ENCODE data around the gene R3HDM4. TPM values are rescaled to one million over a fixed set of nuclear protein-coding genes. Genes with fewer than 3 reads are reported as not detected.
A peak's percentile ranks its signal among the peaks of the same experiment; 100 is the strongest.

R3HDM4 gene
- total and polyA plus RNA-seq, 9 donors: 13.1 to 38.6 (median 34.0) TPM

DNA sequence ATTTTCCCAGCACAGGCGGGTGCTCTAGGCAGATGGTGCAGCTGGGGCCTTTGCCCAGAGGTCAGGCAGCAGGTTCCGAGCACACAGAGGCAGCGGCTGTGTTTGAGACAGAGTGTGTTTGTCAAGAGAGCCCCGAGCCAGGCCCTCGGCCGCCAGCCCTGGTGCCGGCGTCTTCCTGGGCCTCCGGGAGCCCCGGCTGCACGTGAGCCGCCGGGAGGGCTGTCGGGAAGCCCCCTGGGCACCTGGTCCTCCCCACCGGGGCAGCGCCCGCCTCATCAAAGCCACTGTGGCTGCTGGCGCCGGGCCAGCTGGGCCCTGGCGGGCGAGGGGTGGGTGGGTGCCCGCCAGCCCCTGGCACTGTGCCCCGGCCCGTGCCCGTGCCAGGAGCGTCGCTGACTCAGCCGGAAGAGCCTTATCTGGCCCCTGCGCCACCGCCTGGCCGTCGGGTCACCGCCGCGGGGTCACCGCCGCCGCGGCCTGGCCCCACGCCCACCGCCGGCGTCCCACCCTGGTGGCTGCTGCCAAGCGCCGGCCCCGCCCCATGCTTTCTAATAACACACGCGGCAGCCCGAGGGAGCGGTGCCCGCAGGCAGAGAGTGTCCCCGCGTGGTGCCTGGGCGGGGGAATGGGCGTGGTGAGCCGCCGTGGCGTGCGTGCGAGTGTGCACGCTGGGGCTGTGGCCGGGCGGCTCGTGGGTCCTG, 27.7 kb upstream of the R3HDM4 start:
- Histone ChIP-seq H3K4me3 (ENCODE audit: low read length) (no peak overlapping the region), H3K9me3 (replicated peaks; ENCODE audit: control insufficient read depth, low read depth, low read length) (no peaks in the 10 kb centered on the region), H3K27me3 (ENCODE audit: control insufficient read depth, insufficient read depth, low read length) (peaks cover 14% of the 10 kb centered on the region), H3K4me1 (ENCODE audit: control insufficient read depth, insufficient read depth, low read length) (peaks cover 20% of the 10 kb centered on the region), H3K36me3 (ENCODE audit: control insufficient read depth, insufficient read depth, low read length) (peaks cover 9% of the 10 kb centered on the region), H3K27ac (ENCODE audit: low read length) (peak overlapping the region; percentile 76)
- DNase-seq: peak; percentile 73
- 73% methylated on average over 64 of the region's 64 CpGs for WGBS (ENCODE audit: insufficient coverage)

DNA sequence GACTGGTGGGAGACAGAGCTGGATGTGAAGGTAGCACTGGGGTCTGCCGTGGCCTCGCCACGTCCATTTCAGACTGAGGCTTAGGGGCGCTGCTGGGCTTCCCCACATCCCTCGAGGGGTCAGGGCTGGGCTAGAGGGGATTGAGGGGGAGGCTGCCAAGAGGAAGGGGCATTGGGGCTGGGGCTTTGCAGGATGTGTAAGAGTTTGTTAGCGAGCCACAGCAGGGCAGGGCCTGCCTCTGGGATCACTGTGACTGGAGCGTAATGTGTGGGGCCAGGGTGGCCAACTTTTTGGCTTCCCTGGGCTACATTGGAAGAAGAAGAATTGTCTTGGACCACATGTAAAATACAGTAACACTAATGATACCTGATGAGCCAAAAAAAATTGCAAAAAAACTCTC, 26.9 kb upstream of the R3HDM4 start:
- peaks cover 9% of the 10 kb centered on the region for H3K36me3 ChIP-seq (ENCODE audit: control insufficient read depth, insufficient read depth, low read length)
- H3K27me3 ChIP-seq (ENCODE audit: control insufficient read depth, insufficient read depth, low read length): peaks cover 14% of the 10 kb centered on the region
- H3K4me1 ChIP-seq (ENCODE audit: control insufficient read depth, insufficient read depth, low read length): peaks cover 24% of the 10 kb centered on the region
- no peaks in the 10 kb centered on the region for H3K9me3 ChIP-seq (replicated peaks; ENCODE audit: control insufficient read depth, low read depth, low read length)
- H3K27ac ChIP-seq (ENCODE audit: low read length): peak overlapping the region; percentile 76
- no peak for DNase-seq
- WGBS (ENCODE audit: insufficient coverage): 97% methylated on average over 6 of the region's 7 CpGs
- H3K4me3 ChIP-seq (ENCODE audit: low read length): no peak overlapping the region

DNA sequence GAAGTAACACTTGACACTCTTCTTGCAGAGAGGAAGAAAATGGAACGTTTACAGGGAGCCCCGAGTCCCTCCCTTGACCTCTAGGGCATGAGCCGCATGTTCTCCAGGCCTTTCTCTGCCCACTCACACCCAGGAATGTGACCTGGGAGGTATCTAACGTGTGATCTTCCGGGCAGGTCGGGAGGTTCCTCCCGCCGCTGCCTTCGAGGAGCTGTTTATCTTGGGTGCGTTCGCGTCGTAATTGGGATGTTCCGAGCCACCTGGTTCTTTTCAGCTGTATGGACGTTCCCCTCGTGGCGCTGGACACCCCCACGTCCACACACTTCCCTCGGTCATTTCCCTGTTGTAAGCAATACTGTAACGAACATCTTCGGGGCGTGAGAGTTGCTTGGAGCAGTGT, 26.4 kb upstream of the R3HDM4 start:
- no peak overlapping the region for H3K27ac ChIP-seq (ENCODE audit: low read length)
- DNase-seq: no peak
- H3K4me1 ChIP-seq (ENCODE audit: control insufficient read depth, insufficient read depth, low read length): peaks cover 28% of the 10 kb centered on the region
- H3K36me3 ChIP-seq (ENCODE audit: control insufficient read depth, insufficient read depth, low read length): peaks cover 9% of the 10 kb centered on the region
- H3K27me3 ChIP-seq (ENCODE audit: control insufficient read depth, insufficient read depth, low read length): peaks cover 14% of the 10 kb centered on the region
- H3K9me3 ChIP-seq (replicated peaks; ENCODE audit: control insufficient read depth, low read depth, low read length): no peaks in the 10 kb centered on the region
- no peak overlapping the region for H3K4me3 ChIP-seq (ENCODE audit: low read length)
- WGBS (ENCODE audit: insufficient coverage): 90% methylated on average over 20 of the region's 22 CpGs

DNA sequence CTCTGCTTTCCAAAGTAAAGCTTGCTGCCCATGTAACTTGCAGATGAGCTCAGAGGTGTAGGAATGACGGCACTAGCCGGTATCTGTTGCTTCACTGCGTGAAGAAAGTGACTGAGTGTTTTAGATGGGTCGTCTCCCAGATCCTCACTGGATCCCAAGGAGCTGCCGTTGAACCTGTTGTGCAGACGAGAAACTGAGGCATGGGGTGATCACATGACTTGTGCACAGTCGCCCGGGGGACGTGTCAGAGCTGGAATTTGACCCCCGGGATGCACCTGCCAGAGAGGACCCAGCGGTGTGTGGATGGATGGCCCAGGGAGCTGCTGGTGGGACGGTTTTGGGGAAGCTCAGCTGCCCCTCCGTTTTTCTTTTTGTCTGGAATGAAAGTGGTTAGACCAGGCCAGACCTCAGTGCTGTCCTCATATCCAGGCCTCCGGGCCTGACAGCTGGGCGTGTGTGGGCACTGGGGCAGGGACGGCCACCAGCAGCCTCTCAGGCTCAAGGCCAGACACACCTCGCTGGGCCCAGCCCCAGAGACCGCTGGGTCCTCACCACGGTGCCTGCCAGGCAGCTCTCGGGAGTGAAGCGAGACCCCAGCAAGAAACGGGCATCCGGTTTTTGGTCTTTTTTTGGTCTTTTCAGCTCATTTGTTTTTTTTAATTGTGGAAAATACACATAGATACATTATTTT, 25.4 kb upstream of the R3HDM4 start:
- Histone ChIP-seq H3K9me3 (replicated peaks; ENCODE audit: control insufficient read depth, low read depth, low read length) (no peaks in the 10 kb centered on the region), H3K27me3 (ENCODE audit: control insufficient read depth, insufficient read depth, low read length) (peaks cover 18% of the 10 kb centered on the region), H3K4me1 (ENCODE audit: control insufficient read depth, insufficient read depth, low read length) (peaks cover 38% of the 10 kb centered on the region), H3K36me3 (ENCODE audit: control insufficient read depth, insufficient read depth, low read length) (peaks cover 9% of the 10 kb centered on the region), H3K4me3 (ENCODE audit: low read length) (no peak overlapping the region), H3K27ac (ENCODE audit: low read length) (no peak overlapping the region)
- DNase-seq: no peak
- 80% methylated on average over 17 of the region's 23 CpGs for WGBS (ENCODE audit: insufficient coverage)

DNA sequence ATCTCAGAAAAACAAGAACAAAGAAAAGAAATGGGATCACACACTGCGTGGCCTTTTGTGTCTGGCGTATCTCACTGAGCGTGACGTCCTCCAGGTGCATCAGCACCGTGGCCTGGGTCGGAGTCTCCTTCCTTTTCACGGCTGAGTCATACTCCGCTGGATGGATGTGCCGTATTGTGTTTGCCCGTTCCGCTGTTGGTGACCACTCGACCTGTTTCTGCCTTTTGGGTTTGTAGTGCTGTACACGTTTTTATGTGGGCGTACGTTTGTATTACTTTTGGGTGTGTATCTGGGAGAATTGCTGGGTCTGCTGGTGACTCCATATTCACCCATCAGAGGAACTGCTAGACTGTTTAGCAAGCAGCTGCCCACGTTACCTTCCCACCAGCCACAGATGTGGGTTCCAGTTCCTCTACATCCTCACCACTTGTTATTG, 24.3 kb upstream of the R3HDM4 start:
- Histone ChIP-seq H3K36me3 (ENCODE audit: control insufficient read depth, insufficient read depth, low read length) (peaks cover 10% of the 10 kb centered on the region), H3K27me3 (ENCODE audit: control insufficient read depth, insufficient read depth, low read length) (peaks cover 24% of the 10 kb centered on the region), H3K4me1 (ENCODE audit: control insufficient read depth, insufficient read depth, low read length) (peaks cover 49% of the 10 kb centered on the region), H3K4me3 (ENCODE audit: low read length) (no peak overlapping the region), H3K9me3 (replicated peaks; ENCODE audit: control insufficient read depth, low read depth, low read length) (no peaks in the 10 kb centered on the region), H3K27ac (ENCODE audit: low read length) (no peak overlapping the region)
- no peak for DNase-seq
- WGBS (ENCODE audit: insufficient coverage): 86% methylated on average over 10 of the region's 16 CpGs

DNA sequence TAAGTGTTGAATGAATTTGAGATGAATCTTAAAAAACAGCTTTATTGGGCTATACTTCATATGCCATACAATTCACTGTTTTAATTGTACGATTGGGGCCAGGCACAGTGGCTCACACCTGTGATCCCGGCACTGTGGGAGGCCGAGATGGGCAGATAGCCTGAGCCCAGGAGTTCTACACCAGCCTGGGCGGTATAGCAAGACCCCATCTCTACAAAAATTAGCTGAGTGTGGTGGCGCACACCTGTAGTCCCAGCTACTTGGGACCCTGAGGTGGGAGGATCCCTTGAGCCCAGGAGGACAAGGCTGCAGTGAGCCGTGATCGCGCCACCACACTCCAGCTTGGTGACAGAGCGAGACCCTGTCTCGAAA, 23.1 kb upstream of the R3HDM4 start:
- H3K36me3 ChIP-seq (ENCODE audit: control insufficient read depth, insufficient read depth, low read length): peaks cover 10% of the 10 kb centered on the region
- no peak overlapping the region for H3K4me3 ChIP-seq (ENCODE audit: low read length)
- peaks cover 48% of the 10 kb centered on the region for H3K4me1 ChIP-seq (ENCODE audit: control insufficient read depth, insufficient read depth, low read length)
- WGBS (ENCODE audit: insufficient coverage): 94% methylated on average over 5 of the region's 10 CpGs
- H3K27ac ChIP-seq (ENCODE audit: low read length): no peak overlapping the region
- H3K27me3 ChIP-seq (ENCODE audit: control insufficient read depth, insufficient read depth, low read length): peaks cover 28% of the 10 kb centered on the region
- no peak for DNase-seq
- H3K9me3 ChIP-seq (replicated peaks; ENCODE audit: control insufficient read depth, low read depth, low read length): no peaks in the 10 kb centered on the region

DNA sequence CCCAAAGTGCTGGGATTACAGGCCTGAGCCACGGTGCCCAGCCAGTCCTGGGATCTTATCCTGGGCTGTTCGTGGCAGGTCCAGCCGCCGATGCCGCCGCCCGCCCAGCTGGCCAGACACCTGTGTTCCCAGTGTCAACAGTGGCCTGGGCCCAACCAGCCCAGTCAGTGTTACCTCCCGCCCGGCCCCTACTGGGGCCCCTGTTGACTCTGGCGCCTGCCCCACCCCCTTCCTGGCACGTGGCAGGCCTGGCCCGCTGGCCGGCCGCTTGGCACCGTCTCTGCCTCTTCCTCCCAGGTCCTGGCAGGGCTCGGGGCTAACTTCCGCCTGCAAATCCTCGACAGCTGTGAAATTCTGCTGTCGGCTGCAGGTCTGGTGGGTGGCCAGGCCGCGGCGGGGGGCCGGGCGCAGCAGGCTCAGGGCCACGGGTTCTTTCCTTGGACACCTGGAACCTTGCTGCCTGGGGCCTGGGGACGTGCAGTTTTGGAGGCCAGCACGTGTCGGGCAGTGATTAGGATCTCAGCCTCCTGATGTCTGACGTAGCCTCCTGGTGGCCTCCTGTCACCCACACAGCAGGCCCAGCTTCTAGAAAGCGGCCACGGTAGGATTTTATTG, 22.0 kb upstream of the R3HDM4 start:
- peaks cover 40% of the 10 kb centered on the region for H3K4me1 ChIP-seq (ENCODE audit: control insufficient read depth, insufficient read depth, low read length)
- peaks cover 10% of the 10 kb centered on the region for H3K36me3 ChIP-seq (ENCODE audit: control insufficient read depth, insufficient read depth, low read length)
- peak overlapping the region; percentile 82 for H3K27ac ChIP-seq (ENCODE audit: low read length)
- H3K9me3 ChIP-seq (replicated peaks; ENCODE audit: control insufficient read depth, low read depth, low read length): no peaks in the 10 kb centered on the region
- H3K4me3 ChIP-seq (ENCODE audit: low read length): no peak overlapping the region
- DNase-seq: peak; percentile 94
- H3K27me3 ChIP-seq (ENCODE audit: control insufficient read depth, insufficient read depth, low read length): peaks cover 28% of the 10 kb centered on the region
- 7% methylated on average over 29 of the region's 31 CpGs for WGBS (ENCODE audit: insufficient coverage)

DNA sequence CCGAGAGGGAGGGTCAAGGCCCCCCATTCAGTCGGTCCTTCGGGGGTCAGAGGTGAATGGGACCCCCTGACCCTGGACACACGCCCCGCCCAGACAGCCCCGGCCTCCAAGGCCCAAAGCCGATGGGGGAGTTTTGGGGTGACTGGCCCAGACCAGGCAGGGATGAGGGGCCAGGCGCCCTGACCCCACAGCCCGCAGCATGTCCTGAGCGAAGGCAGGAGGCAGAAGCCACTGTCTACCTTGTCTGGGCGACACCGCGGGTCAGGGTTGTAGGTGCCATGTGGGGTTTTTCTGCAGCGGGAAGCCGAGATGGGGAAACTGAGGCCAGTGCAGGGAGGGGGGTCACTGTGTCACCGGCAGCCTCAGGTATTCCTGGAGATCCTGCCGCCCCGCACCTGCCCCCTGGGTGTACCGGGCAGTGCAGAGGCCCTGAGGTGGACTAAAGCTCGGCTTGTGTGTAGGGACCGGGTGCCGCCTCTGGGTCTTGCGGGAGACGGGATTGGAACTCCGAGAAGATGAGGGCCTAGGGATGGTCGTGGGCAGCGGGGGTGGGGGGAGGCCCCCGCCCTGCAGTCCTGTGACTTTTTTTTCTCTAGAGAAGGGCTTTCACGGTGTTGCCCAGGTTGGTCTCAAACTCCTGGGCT, 21.3 kb upstream of the R3HDM4 start:
- Histone ChIP-seq H3K9me3 (replicated peaks; ENCODE audit: control insufficient read depth, low read depth, low read length) (no peaks in the 10 kb centered on the region), H3K27me3 (ENCODE audit: control insufficient read depth, insufficient read depth, low read length) (peaks cover 27% of the 10 kb centered on the region), H3K36me3 (ENCODE audit: control insufficient read depth, insufficient read depth, low read length) (peaks cover 8% of the 10 kb centered on the region), H3K27ac (ENCODE audit: low read length) (peak overlapping the region; percentile 82), H3K4me1 (ENCODE audit: control insufficient read depth, insufficient read depth, low read length) (peaks cover 39% of the 10 kb centered on the region), H3K4me3 (ENCODE audit: low read length) (no peak overlapping the region)
- WGBS (ENCODE audit: insufficient coverage): 69% methylated on average over 29 of the region's 29 CpGs
- DNase-seq: no peak

DNA sequence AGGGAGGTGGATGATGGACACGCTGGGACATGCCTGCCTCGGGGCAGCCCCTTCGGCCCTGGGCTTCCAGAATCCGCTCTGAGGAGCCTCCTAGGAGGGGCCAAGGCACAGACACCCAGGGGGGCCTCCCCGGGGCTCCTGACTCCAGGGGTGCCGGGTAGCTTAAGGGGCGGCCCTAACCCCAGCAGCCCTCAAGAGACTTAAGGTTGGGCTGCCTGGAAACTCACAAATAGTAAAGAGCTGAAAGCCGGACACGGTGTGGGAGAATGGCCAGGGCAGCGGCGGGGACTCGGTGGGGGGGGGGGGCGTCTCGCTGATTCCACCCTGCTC, 20.5 kb upstream of the R3HDM4 start:
- peaks cover 25% of the 10 kb centered on the region for H3K27me3 ChIP-seq (ENCODE audit: control insufficient read depth, insufficient read depth, low read length)
- no peak for DNase-seq
- H3K27ac ChIP-seq (ENCODE audit: low read length): peak overlapping the region; percentile 47
- H3K9me3 ChIP-seq (replicated peaks; ENCODE audit: control insufficient read depth, low read depth, low read length): no peaks in the 10 kb centered on the region
- H3K4me3 ChIP-seq (ENCODE audit: low read length): no peak overlapping the region
- WGBS (ENCODE audit: insufficient coverage): 13% methylated on average over 4 of the region's 14 CpGs
- H3K36me3 ChIP-seq (ENCODE audit: control insufficient read depth, insufficient read depth, low read length): peaks cover 12% of the 10 kb centered on the region
- peaks cover 37% of the 10 kb centered on the region for H3K4me1 ChIP-seq (ENCODE audit: control insufficient read depth, insufficient read depth, low read length)

All from muscle of leg (tissue), 11 donors.